ENCODE data around the gene SPTLC1.

Gene SPTLC1

DNA sequence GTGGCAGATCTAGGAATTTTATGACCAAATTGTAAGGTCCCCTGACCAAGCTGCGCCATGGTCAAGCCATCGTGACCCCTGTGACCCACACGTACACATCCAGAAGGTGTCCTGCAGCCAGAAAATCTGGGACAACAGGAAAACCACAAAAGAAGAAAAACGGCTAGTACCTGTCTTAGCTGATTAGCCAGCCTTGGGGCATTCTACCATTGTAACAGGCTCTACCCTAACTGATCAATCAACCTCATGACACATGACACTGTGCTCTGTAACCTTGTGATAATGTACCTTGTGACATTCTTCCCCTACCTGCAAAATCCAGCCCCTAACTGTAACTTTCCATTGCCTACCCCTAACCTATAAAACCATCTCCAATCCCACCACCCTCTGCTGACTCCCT, 43.6 kb downstream of the SPTLC1 start:
- TF ChIP-seq, protein P1, sequence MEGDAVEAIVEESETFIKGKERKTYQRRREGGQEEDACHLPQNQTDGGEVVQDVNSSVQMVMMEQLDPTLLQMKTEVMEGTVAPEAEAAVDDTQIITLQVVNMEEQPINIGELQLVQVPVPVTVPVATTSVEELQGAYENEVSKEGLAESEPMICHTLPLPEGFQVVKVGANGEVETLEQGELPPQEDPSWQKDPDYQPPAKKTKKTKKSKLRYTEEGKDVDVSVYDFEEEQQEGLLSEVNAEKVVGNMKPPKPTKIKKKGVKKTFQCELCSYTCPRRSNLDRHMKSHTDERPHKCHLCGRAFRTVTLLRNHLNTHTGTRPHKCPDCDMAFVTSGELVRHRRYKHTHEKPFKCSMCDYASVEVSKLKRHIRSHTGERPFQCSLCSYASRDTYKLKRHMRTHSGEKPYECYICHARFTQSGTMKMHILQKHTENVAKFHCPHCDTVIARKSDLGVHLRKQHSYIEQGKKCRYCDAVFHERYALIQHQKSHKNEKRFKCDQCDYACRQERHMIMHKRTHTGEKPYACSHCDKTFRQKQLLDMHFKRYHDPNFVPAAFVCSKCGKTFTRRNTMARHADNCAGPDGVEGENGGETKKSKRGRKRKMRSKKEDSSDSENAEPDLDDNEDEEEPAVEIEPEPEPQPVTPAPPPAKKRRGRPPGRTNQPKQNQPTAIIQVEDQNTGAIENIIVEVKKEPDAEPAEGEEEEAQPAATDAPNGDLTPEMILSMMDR (IDR thresholded peaks at IDR 0.05; ENCODE audit: extremely low read depth, insufficient read depth, missing control alignments) = no peak
- no peak for DNase-seq (ENCODE audit: low spot score)
- in situ Hi-C loops (cut with MboI; ENCODE audit: low pct_unique_long_range_greater_than_20kb, low sequenced_read_pairs, unreplicated experiment) = no loop called here

DNA sequence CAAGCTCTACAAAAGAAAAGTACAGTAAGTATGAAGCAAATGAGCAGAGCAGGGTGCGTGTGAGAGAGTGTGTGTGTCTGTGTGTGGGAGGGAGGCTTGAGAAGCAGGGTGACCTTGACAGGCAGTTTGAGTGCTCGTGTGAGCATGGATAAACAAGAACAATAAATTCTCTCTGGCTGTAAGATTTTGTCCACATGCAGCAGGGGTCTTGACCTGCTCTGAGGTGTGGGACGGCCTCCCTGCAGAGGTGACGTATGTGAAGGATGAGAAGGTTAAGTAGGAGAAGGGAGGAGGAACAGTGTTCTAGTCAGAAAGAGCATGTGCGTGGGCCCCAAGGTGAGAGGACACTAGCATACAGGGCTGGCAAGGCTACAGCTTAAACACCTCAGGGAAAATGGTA, 49.0 kb downstream of the SPTLC1 start:
- in situ Hi-C loops (cut with MboI; ENCODE audit: low pct_unique_long_range_greater_than_20kb, low sequenced_read_pairs, unreplicated experiment) = no loop called here
- TF ChIP-seq, protein P1 (IDR thresholded peaks at IDR 0.05; ENCODE audit: extremely low read depth, insufficient read depth, missing control alignments) = no peak
- DNase-seq (ENCODE audit: low spot score) = no peak

DNA sequence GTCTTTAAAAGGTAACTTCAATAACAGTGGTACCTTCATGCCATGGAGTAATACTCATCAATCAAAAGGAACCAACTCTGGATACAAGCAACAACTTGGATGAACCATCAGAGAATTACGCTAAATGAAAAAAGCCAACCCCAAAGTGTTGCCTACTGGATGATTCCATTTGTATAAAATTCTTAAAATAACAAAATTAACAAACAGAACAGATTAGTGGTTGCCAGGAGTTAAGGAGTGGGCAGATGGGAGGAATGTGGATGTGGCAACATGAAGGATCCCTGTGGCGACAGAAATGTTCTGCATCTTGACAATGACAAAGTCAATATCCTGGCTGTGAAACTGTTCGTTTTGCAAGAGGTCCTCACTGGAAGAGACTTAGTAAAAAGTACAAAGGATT, 50.5 kb downstream of the SPTLC1 start:
- TF ChIP-seq, protein P1 (IDR thresholded peaks at IDR 0.05; ENCODE audit: extremely low read depth, insufficient read depth, missing control alignments) = no peak
- in situ Hi-C loops (cut with MboI; ENCODE audit: low pct_unique_long_range_greater_than_20kb, low sequenced_read_pairs, unreplicated experiment) = no loop called here
- DNase-seq (ENCODE audit: low spot score) = no peak

DNA sequence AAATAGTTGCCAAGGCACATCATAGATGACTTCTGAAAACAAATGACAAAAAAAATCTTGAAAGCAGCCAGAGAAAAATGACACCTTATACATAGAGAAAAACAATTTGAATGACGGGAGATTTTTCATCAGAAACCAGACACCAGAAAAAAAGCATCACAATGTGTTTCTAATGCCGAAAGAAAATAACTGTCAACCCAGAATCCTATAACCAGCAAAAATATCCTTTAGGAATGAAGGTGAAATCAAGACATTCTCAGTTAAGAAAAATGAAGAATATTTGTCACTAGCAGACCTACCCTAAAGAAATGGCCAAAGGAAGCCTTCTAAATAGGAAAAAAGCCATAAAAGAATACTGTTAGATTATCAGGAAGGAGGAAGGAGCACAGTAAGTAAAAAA, 54.0 kb downstream of the SPTLC1 start:
- in situ Hi-C loops (cut with MboI; ENCODE audit: low pct_unique_long_range_greater_than_20kb, low sequenced_read_pairs, unreplicated experiment) = no loop called here
- no peak for DNase-seq (ENCODE audit: low spot score)
- TF ChIP-seq, protein P1 (IDR thresholded peaks at IDR 0.05; ENCODE audit: extremely low read depth, insufficient read depth, missing control alignments) = no peak

DNA sequence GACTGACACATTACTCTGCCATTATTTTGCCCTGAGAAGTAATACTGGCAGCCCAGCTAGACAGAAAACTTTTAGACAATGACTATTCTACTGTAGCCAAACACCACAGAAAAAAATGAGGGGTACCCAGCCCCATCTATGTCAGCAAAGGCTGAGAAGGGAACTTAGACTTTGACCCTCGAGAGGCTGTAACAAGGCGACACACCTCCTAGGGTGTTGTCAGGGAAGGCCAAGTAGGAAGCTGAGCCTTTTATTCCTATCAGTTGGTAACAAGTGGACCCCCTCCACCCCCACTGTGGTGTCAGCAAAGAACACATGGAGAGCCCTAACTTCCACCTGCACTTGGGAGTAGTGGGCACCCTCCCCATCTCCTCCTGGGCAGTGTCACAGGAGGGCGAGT, 55.6 kb downstream of the SPTLC1 start:
- TF ChIP-seq, protein P1 (IDR thresholded peaks at IDR 0.05; ENCODE audit: extremely low read depth, insufficient read depth, missing control alignments) = no peak
- DNase-seq (ENCODE audit: low spot score) = no peak
- in situ Hi-C loops (cut with MboI; ENCODE audit: low pct_unique_long_range_greater_than_20kb, low sequenced_read_pairs, unreplicated experiment) = no loop called here

DNA sequence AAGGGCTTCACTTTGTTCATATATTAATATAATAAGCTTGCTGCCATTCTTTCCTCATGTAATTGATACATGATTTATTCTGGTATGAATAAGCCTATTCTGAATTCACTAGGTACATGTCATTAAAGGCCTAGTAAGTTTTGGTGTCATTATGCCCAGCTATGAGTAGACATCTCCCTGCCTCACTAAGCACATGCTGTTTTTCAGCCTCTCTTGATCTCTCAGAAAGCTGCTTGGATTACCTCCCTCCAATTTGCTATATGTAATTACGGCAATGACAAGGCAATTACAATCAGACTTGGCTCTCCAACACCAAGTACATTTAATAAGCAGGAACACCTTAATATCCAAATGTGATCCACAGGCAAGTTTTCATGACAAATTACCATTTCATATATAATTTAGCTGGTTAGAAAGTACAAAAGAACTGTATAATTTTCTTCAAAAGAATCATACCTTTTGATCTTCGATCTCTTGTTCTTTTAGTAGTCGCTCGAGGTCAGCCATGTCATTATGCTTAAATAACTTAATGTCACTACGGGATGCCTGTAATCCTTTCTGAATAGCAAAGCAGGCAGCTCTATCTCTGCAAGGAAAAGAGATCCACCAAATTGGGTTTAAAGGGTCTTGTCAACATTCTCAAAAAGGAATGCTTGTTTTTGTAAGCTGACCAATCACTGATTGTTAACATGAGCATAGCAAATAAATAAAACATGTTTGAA, 56.3 kb downstream of the SPTLC1 start:
- in situ Hi-C loops (cut with MboI; ENCODE audit: low pct_unique_long_range_greater_than_20kb, low sequenced_read_pairs, unreplicated experiment) = no loop called here
- TF ChIP-seq, protein P1 (IDR thresholded peaks at IDR 0.05; ENCODE audit: extremely low read depth, insufficient read depth, missing control alignments) = no peak
- no peak for DNase-seq (ENCODE audit: low spot score)
